Mesothelial cell of epicardium (in vitro differentiated cells): ENCODE data around the gene SMAD1. TPM values are rescaled to one million over a fixed set of nuclear protein-coding genes. Genes with fewer than 3 reads are reported as not detected.
"Not testable (repeated sequence)": the region's sequence is repeated elsewhere in the genome, so short reads cannot be mapped to it uniquely, and the experiment has no call there.

ENCODE experiments used
- DNase-seq, 2 experiments: peaks; one replicate each; pipeline ENCODE4 v3.0.0; 2021; ENCODE audit warnings: low spot score in 2 of 2; ENCODE audit not compliant: unreplicated experiment in 2 of 2
- H3K27ac Mint-ChIP-seq: 2 replicates; pipeline ENCODE4 v1.8.0; 2021; ENCODE audit warnings: mixed read lengths
- H3K27me3 Mint-ChIP-seq: 2 replicates; pipeline ENCODE4 v1.8.0; 2021; ENCODE audit warnings: low read depth, mixed read lengths
- H3K36me3 Mint-ChIP-seq: 2 replicates; pipeline ENCODE4 v1.8.0; 2021; ENCODE audit warnings: mixed read lengths
- H3K4me1 Mint-ChIP-seq: 2 replicates; pipeline ENCODE4 v1.8.0; 2021; ENCODE audit warnings: mixed read lengths
- H3K4me3 Mint-ChIP-seq: 2 replicates; pipeline ENCODE4 v1.8.0; 2021; ENCODE audit warnings: mild to moderate bottlenecking, moderate library complexity, mixed read lengths
- H3K9me3 Mint-ChIP-seq: 2 replicates; pipeline ENCODE4 v1.8.0; 2021; ENCODE audit warnings: mixed read lengths
- total RNA-seq: library from RNA; stranded (reverse); gene quantifications from 3 replicates; pipeline ENCODE4 v1.2.1, GENCODE V29; 2021
- TF ChIP-seq, protein P1 (sequence below): fragments of 200-600 bp; sonication (generic); IDR thresholded peaks from one replicate; pipeline ENCODE4 v1.5.0; 2021; ENCODE audit warnings: antibody characterized with exemption; ENCODE audit not compliant: unreplicated experiment

Gene SMAD1
- total RNA-seq, 1 donor from 2014 or later = 40.5 TPM

DNA sequence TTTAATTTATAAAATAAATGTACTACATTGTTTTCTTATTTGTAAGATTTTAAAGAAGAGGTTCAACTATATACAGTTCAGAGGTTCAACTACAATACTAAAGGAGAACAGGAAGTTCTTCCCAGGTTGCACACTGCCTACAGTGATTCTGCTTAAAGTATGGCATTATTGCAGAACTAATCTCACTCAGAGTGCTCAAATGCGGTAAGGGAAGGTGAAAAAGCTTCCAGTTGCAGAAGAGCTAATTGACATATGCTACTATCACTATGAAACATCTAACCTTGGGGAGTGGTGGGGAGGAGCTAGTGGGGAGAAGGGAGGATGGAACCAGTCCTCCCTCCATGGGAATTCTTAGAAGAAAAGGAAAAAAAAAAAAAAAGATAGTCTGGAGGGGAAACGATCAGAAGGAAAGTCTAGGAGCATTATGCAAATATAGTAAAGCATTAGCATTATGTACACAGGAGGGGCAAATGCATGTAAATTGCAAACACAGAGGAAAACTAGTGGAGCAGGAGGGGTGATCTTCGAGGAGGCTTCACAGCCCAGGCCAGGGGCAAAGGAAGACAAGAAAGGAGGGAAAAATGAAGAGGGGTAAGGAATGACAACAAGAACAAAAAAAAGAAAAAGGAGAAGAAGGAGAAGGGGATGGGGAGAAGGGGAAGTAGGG, 105.6 kb downstream of the SMAD1 start:
- Mint-ChIP-seq H3K27ac (no peak overlapping the region), H3K9me3 (peaks cover 6% of the 10 kb centered on the region), H3K36me3 (no peaks in the 10 kb centered on the region), H3K4me3 (no peak overlapping the region), H3K27me3 (peaks cover 7% of the 10 kb centered on the region), H3K4me1 (no peaks in the 10 kb centered on the region)
- TF ChIP-seq, protein P1, sequence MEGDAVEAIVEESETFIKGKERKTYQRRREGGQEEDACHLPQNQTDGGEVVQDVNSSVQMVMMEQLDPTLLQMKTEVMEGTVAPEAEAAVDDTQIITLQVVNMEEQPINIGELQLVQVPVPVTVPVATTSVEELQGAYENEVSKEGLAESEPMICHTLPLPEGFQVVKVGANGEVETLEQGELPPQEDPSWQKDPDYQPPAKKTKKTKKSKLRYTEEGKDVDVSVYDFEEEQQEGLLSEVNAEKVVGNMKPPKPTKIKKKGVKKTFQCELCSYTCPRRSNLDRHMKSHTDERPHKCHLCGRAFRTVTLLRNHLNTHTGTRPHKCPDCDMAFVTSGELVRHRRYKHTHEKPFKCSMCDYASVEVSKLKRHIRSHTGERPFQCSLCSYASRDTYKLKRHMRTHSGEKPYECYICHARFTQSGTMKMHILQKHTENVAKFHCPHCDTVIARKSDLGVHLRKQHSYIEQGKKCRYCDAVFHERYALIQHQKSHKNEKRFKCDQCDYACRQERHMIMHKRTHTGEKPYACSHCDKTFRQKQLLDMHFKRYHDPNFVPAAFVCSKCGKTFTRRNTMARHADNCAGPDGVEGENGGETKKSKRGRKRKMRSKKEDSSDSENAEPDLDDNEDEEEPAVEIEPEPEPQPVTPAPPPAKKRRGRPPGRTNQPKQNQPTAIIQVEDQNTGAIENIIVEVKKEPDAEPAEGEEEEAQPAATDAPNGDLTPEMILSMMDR = no peak
- DNase-seq = no peak

DNA sequence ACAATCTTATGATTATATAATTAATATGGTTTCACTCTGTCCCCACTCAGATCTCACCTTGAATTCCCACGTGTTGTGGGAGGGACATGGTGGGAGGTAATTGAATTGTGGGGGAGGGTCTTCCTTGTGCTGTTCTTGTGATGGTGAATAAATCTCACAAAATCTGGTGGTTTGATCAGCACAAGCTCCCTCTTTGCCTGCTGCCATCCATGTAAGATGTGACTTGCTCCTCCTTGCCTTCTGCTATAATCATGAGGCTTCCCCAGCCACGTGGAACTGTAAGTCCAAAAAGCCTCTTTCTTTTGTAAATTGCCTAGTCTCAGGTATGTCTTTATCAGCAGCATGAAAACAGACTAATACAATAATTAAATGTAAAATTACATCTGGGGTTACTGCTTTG, 107.7 kb downstream of the SMAD1 start:
- not testable (repeated sequence) for DNase-seq, H3K27ac Mint-ChIP-seq, H3K27me3 Mint-ChIP-seq, H3K4me1 Mint-ChIP-seq, H3K4me3 Mint-ChIP-seq, H3K36me3 Mint-ChIP-seq
- peaks cover 18% of the 10 kb centered on the region for H3K9me3 Mint-ChIP-seq

DNA sequence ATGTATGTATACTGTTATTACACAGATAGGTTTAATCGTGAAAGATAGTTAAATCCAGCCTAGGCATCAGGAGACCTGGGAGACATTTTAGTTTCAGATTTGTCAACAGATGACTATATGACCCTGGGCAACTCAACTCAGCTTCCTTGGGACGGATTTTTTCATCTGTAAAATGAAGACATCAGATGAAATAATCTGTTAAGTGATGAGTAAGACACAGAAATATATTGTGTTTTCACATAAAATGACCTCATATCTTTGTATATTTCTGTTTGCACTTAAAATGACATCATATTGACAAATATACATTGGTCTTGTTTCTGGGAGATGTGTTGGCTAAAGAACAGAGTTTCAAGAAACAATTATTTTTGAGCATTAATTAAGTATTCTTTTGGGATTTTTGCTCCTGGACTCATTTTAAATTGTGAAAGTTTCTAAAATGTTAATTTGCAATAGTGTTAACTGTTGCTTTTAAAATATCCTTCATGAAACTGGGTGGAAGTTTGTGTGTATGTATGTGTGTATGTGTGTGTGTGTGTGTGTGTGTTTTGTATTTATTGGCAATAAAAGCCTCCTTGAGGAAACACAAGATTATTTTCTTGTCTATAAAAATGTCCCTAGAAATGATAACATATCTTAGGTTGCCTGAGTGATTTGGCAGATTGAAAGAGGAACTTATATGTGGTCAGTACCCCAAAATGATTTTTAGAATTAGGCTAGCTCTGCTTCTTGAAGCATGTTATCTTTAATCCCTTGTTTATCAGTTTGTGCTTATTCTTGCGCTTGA, 108.5 kb downstream of the SMAD1 start:
- no peak for DNase-seq

DNA sequence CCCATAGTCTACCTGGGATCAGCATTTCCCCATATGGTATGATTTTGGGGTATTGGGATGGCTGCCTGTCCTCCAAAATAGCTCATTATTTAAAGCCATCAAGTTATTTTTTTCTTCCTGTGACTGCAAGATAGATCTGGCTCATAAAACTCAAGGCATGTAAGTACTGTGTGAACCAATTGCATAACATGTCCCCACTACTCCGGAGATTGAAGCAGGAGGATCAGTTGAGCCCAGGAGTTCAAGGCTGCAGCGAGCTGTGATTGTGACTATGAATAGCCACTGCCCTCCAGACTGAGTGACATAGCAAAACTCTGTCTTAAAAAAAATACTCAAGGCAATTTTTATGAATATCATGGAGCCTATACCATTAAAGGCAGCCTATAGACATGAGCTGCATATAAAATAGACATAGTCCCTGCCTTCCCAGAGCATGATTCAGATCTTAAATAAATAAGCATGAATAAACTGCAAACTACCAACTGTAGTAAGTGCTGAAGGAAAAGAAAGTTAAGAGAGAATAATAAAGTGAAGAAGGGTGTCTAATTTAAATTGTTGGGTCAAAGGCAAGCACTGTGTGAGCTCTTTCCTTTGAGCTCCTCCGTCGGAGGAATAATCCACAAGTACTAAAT, 120.6 kb downstream of the SMAD1 start:
- Mint-ChIP-seq H3K27ac (no peak overlapping the region), H3K36me3 (peaks cover 8% of the 10 kb centered on the region), H3K4me1 (peaks cover 5% of the 10 kb centered on the region), H3K4me3 (no peak overlapping the region), H3K27me3 (no peaks in the 10 kb centered on the region), H3K9me3 (peaks cover 20% of the 10 kb centered on the region)
- no peak for DNase-seq
- TF ChIP-seq, protein P1 = no peak

More for the DNA sequence above, 108.5 kb downstream of the SMAD1 start:
- Mint-ChIP-seq H3K27ac (no peak overlapping the region), H3K36me3 (no peaks in the 10 kb centered on the region), H3K4me3 (no peak overlapping the region), H3K9me3 (peaks cover 18% of the 10 kb centered on the region), H3K4me1 (no peaks in the 10 kb centered on the region), H3K27me3 (peaks cover 7% of the 10 kb centered on the region)
- TF ChIP-seq, protein P1 = no peak

DNA sequence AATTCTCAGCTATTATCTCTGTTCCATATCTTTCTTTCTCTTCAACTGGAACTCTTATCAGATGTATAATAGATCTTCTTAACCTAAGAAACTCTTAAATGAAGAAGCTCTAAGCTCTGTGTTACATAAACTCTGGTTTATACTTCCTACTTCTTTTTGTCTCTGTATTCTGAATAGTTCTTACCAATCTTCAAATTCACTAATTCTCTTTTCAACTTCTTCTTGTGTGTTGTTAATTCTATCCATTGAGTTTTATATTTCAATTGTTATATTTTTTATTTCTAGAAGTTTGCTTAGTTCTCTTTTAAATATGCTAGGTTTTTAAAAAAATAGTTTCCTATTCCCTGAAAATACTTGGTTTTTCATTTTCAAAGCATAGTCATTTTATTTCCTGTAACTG, 124.3 kb downstream of the SMAD1 start:
- DNase-seq = no peak
- TF ChIP-seq, protein P1 = no peak
- H3K4me1 Mint-ChIP-seq = peaks cover under 1% of the 10 kb centered on the region

More for the DNA sequence above, 124.3 kb downstream of the SMAD1 start:
- Mint-ChIP-seq H3K27me3 (no peaks in the 10 kb centered on the region), H3K4me3 (no peak overlapping the region), H3K27ac (no peak overlapping the region), H3K9me3 (peaks cover 17% of the 10 kb centered on the region), H3K36me3 (peaks cover 8% of the 10 kb centered on the region)

Other genes with a start within 250 kb of the SMAD1 start
- gene MMAA, start 137.5 kb downstream of the SMAD1 start, total RNA-seq = 6.7 to 8.4 TPM (median 8.3 TPM) in 3 replicates
- gene C4orf51, start 198.3 kb downstream of the SMAD1 start, total RNA-seq = not detected in 3 replicates